K562 (cell line): ENCODE measurements around the gene ZNF474.

Source experiments
- BRD4 ChIP-seq: fragments of 200-600 bp; sonication (generic); IDR thresholded peaks from 2 replicates; pipeline ENCODE4 v1.6.1; 2017; ENCODE audit warnings: inconsistent platforms
- EZH2 ChIP-seq: IDR thresholded peaks from 2 replicates; pipeline ENCODE4 v1.6.1; 2012; ENCODE audit warnings: low read depth, mild to moderate bottlenecking, inconsistent platforms, low read length, borderline replicate concordance
- POLR2A ChIP-seq: fragments of 450-650 bp; conservative IDR thresholded peaks from 2 replicates; pipeline ENCODE4 v1.6.1; 2016
- RBBP5 ChIP-seq: fragments of 200-600 bp; sonication (generic); IDR thresholded peaks from 2 replicates; pipeline ENCODE4 v1.6.1; 2012; ENCODE audit warnings: borderline replicate concordance, mild to moderate bottlenecking, low read length, control low read depth, inconsistent platforms; ENCODE audit not compliant: insufficient read depth, poor library complexity, severe bottlenecking
- TF ChIP-seq, protein P1 (sequence below): sonication (generic); formaldehyde crosslinking; IDR thresholded peaks from 2 replicates; pipeline ENCODE4 v1.5.0; 2020; ENCODE audit warnings: missing genetic modification reagents

DNA sequence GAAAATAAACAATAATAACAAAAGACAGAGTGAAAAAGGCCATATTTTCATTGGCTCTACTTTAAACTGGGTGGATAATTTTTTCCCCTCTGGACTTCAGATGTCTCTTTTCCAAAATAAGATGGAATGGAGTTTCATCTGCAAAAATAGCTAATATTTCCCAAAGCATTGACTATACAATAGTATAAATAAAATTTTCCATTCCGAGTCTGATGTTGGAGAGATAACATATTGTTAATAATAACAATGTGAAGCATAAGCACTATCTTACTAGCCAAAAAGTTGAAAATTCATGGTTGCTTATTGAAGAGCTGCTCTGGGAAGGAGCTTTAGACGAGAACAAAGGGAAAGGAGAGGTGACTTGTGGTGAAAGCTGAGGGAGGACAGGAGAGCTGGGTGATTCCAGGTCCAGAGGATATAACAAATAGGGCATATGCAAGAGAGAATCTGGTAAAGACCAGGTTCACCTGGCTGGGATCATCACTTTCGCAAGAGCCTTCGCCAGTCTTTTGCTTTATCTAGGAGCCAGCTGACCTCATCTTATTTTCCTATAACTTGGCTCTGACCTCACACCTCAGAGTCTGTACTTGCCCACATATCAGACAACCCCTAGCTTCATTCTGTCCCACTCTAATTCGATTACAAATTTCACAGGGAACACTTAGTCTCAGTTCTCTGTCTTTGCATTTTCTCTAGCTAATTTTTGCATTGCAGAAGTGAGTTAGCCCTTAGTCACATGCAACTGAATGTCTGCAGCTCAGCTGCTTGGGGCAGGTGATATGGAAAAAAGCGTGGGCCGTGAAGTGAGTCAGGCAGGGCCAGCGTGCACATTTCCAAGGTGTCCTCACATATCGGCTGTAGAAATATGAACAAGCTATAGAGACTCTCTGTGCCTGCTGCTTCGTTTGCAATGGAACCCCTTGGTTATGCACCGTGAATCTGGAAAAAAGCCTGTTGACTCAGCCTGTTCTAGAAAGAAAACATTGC is 7.6 kb upstream of the ZNF474 start:
- TF ChIP-seq EZH2 (no peak), RBBP5 (no peak), POLR2A (no peak), BRD4 (no peak)
- TF ChIP-seq, protein P1, sequence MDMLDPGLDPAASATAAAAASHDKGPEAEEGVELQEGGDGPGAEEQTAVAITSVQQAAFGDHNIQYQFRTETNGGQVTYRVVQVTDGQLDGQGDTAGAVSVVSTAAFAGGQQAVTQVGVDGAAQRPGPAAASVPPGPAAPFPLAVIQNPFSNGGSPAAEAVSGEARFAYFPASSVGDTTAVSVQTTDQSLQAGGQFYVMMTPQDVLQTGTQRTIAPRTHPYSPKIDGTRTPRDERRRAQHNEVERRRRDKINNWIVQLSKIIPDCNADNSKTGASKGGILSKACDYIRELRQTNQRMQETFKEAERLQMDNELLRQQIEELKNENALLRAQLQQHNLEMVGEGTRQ (CRISPR knock-in tag), result no peak
